GM18870 (cell line): ENCODE measurements around the gene FGF3.

Experiments used
- ATAC-seq: cut with Tn5 transposase; IDR thresholded peaks from one replicate; pipeline ENCODE4 v1.9.1; 2021; ENCODE audit warnings: moderate library complexity; ENCODE audit not compliant: unreplicated experiment

The FGF3 gene

GRCh38 chr11:69848201-69848600 is 29.0 kb upstream of the FGF3 start:
- no peak for ATAC-seq

- no peak for ATAC-seq
These were observed 25.2 kb upstream of the FGF3 start for GRCh38 chr11:69844396-69844795.

GRCh38 chr11:69843529-69843921 is 24.3 kb upstream of the FGF3 start:
- no peak for ATAC-seq

GRCh38 chr11:69842746-69843528 is 23.7 kb upstream of the FGF3 start:
- ATAC-seq, result no peak

GRCh38 chr11:69841859-69842698 is 22.9 kb upstream of the FGF3 start:
- ATAC-seq, result no peak

- no peak for ATAC-seq
These were observed 22.1 kb upstream of the FGF3 start for GRCh38 chr11:69841170-69841858.

- no peak for ATAC-seq
These were observed 21.4 kb upstream of the FGF3 start for GRCh38 chr11:69840371-69841169.

- ATAC-seq, result no peak
These were observed 20.3 kb upstream of the FGF3 start for GRCh38 chr11:69839516-69839915.

- ATAC-seq, result no peak
These were observed 18.6 kb upstream of the FGF3 start for GRCh38 chr11:69837791-69838190.

- ATAC-seq, result no peak
These were observed 17.2 kb upstream of the FGF3 start for GRCh38 chr11:69836401-69836800.

GRCh38 chr11:69834811-69835800 is 15.9 kb upstream of the FGF3 start:
- ATAC-seq, result no peak

GRCh38 chr11:69834251-69834650 is 15.0 kb upstream of the FGF3 start:
- ATAC-seq, result no peak

- ATAC-seq, result no peak
These were observed 13.6 kb upstream of the FGF3 start for GRCh38 chr11:69832561-69833413.

- ATAC-seq, result no peak
These were observed 12.8 kb upstream of the FGF3 start for GRCh38 chr11:69831985-69832384.

GRCh38 chr11:69830086-69830485 is 10.9 kb upstream of the FGF3 start:
- no peak for ATAC-seq

- no peak for ATAC-seq
These were observed 9.7 kb upstream of the FGF3 start for GRCh38 chr11:69828971-69829344.

- no peak for ATAC-seq
These were observed 9.2 kb upstream of the FGF3 start for GRCh38 chr11:69828276-69828970.

GRCh38 chr11:69826773-69827172 is 7.6 kb upstream of the FGF3 start:
- ATAC-seq, result no peak
